Astrocyte of the hippocampus (primary cell): ENCODE results near the gene TEX19.
"Not testable (repeated sequence)": the region's sequence is repeated elsewhere in the genome, so short reads cannot be mapped to it uniquely, and the experiment has no call there.

ENCODE experiments used
- DNase-seq: peaks from one replicate; pipeline ENCODE4 v3.0.0; 2011; ENCODE audit warnings: low read depth, low spot score

The TEX19 gene

GRCh38 chr17:82408288-82408937, 49.4 kb downstream of the TEX19 start:
- DNase-seq, result no peak

- DNase-seq, result no peak
Measured at GRCh38 chr17:82408938-82409318, 49.9 kb downstream of the TEX19 start.

- DNase-seq, result no peak
Measured at GRCh38 chr17:82410014-82410716, 51.1 kb downstream of the TEX19 start.

GRCh38 chr17:82411396-82412053, 52.5 kb downstream of the TEX19 start:
- no peak for DNase-seq

- DNase-seq, result not testable (repeated sequence)
Measured at GRCh38 chr17:82412081-82412480, 53.0 kb downstream of the TEX19 start.

GRCh38 chr17:82412535-82413520, 53.8 kb downstream of the TEX19 start:
- DNase-seq, result no peak
